HepG2 (cell line): ENCODE measurements around the gene ANO6. TPM values are rescaled to one million over a fixed set of nuclear protein-coding genes. Genes with fewer than 3 reads are reported as not detected.

ENCODE experiments used
- ATAC-seq: fragments of 200-7000 bp; cut with Tn5 transposase; 3 replicates; pipeline ENCODE4 v1.9.1; 2020; ENCODE audit warnings: mild to moderate bottlenecking, moderate library complexity
- BruUV-seq: library from RNA; stranded (reverse); fragments of 400-500 nt; replicated peaks from 2 replicates; lab custom pipeline; 2021; lab: Mats Ljungman, UMichigan
- CTCF ChIA-PET: fragments of 300-600 bp; formaldehyde crosslinking; extraction: SDS; loops from one replicate; lab custom pipeline; 2021; ENCODE audit warnings: low total read pairs, inconsistent platforms, low intra/inter-chr PET ratio; lab: Yijun Ruan, JAX
- POLR2A ChIA-PET: fragments of 350-600 bp; sonication (Branson Sonifier 250); formaldehyde crosslinking; loops from one replicate; lab custom pipeline; 2020; ENCODE audit warnings: antibody characterized with exemption, inconsistent platforms; lab: Yijun Ruan, JAX
- DNase-seq: peaks from one replicate; pipeline ENCODE4 v3.0.0-alpha.2; 2015; ENCODE audit warnings: low spot score
- FAIRE-seq: peaks from 3 replicates; lab custom pipeline; 2011; peaks lifted over from hg19 to GRCh38; lab: Jason Lieb, UNC
- H2AFZ ChIP-seq: one replicate; pipeline ENCODE4 v1.6.1; 2011; ENCODE audit warnings: low read length, inconsistent platforms
- H3K27ac ChIP-seq: fragments of 300-600 bp; 3 replicates; pipeline ENCODE4 v1.8.0; 2011; ENCODE audit warnings: mixed run types, mild to moderate bottlenecking, mixed read lengths, low read length, inconsistent platforms; ENCODE audit not compliant: insufficient read depth; ENCODE audit errors: extremely low read length
- H3K27me3 ChIP-seq, 2 experiments: fragments of 200-600 bp in 1 of 2; 2 replicates in 1 of 2; 3 replicates in 1 of 2; pipeline versions ENCODE4 v1.6.0 to v1.8.0; 2011; ENCODE audit warnings: low read length in 2 of 2, mild to moderate bottlenecking in 2 of 2, moderate library complexity in 2 of 2, inconsistent platforms in 1 of 2; ENCODE audit not compliant: insufficient read depth in 2 of 2, control insufficient read depth in 1 of 2
- H3K36me3 ChIP-seq, 2 experiments: fragments of 200-600 bp in 1 of 2; replicated peaks in 1 of 2; 2 replicates in 1 of 2; 3 replicates in 1 of 2; pipeline versions ENCODE4 v1.5.1 to v1.8.0; 2011; ENCODE audit warnings: low read length in 2 of 2, inconsistent platforms in 1 of 2; ENCODE audit not compliant: insufficient read depth in 2 of 2, control insufficient read depth in 1 of 2
- H3K4me1 ChIP-seq: 2 replicates; pipeline ENCODE4 v1.5.1; 2012; ENCODE audit warnings: low read length, inconsistent platforms; ENCODE audit not compliant: insufficient read depth
- H3K4me2 ChIP-seq: 2 replicates; pipeline ENCODE4 v1.6.0; 2011; ENCODE audit warnings: low read depth, low read length, inconsistent platforms
- H3K4me3 ChIP-seq, 3 experiments: fragments of 200-600 bp in 1 of 3; sonication (generic), shearing (Covaris generic) in 1 of 3; replicated peaks in 1 of 3; 2 replicates each; pipeline ENCODE4 v1.5.1; 2011 to 2016; ENCODE audit warnings: low read length in 3 of 3, inconsistent platforms in 2 of 3, low read depth in 2 of 3, mild to moderate bottlenecking in 2 of 3, control low read depth in 1 of 3, mixed read lengths in 1 of 3; ENCODE audit not compliant: insufficient read depth in 1 of 3
- H3K79me2 ChIP-seq: one replicate; pipeline ENCODE4 v1.6.1; 2011; ENCODE audit warnings: low read length, inconsistent platforms; ENCODE audit not compliant: insufficient read depth
- H3K9ac ChIP-seq: 2 replicates; pipeline ENCODE4 v1.6.0; 2011; ENCODE audit warnings: mild to moderate bottlenecking, low read depth, low read length, inconsistent platforms; ENCODE audit not compliant: insufficient read depth
- H3K9me3 ChIP-seq: 2 replicates; pipeline ENCODE4 v1.5.1; 2012; ENCODE audit warnings: mild to moderate bottlenecking, low read length
- H4K20me1 ChIP-seq: 2 replicates; pipeline ENCODE4 v1.6.0; 2011; ENCODE audit warnings: inconsistent platforms, mild to moderate bottlenecking, low read length, moderate library complexity; ENCODE audit not compliant: insufficient read depth
- HNF1A ChIP-seq, 2 experiments: sonication (generic) in 1 of 2; formaldehyde crosslinking in 1 of 2; IDR thresholded peaks; 2 replicates each; pipeline versions ENCODE4 v1.4.0 to v1.6.1; 2016 to 2020; ENCODE audit warnings: borderline replicate concordance in 1 of 2, low read depth in 1 of 2, mild to moderate bottlenecking in 1 of 2, missing genetic modification reagents in 1 of 2
- MXI1 ChIP-seq: IDR thresholded peaks from 3 replicates; pipeline ENCODE4 v1.6.1; 2012; ENCODE audit warnings: low read depth, low read length, inconsistent platforms, borderline replicate concordance
- NFE2 ChIP-seq: sonication (generic); formaldehyde crosslinking; IDR thresholded peaks from 2 replicates; pipeline ENCODE4 v1.4.0; 2020; ENCODE audit warnings: missing genetic modification reagents
- PAWR ChIP-seq: sonication (generic); formaldehyde crosslinking; IDR thresholded peaks from 2 replicates; pipeline ENCODE4 v1.4.0; 2020; ENCODE audit warnings: missing genetic modification reagents, mild to moderate bottlenecking, borderline replicate concordance
- SRSF9 ChIP-seq: fragments of 200-400 bp; formaldehyde crosslinking; IDR thresholded peaks from 2 replicates; pipeline ENCODE4 v1.6.1; 2018; ENCODE audit warnings: borderline replicate concordance, mild to moderate bottlenecking, low read depth, low read length; ENCODE audit not compliant: insufficient read depth, poor library complexity, severe bottlenecking
- THAP11 ChIP-seq: IDR thresholded peaks from 2 replicates; pipeline ENCODE4 v1.6.1; 2016; ENCODE audit warnings: missing biosample characterization, missing genetic modification reagents
- TRIM22 ChIP-seq: fragments of 450-650 bp; IDR thresholded peaks from 2 replicates; pipeline ENCODE4 v1.6.1; 2017
- ZNF138 ChIP-seq: sonication (generic); formaldehyde crosslinking; IDR thresholded peaks from 2 replicates; pipeline ENCODE4 v1.5.0; 2020; ENCODE audit warnings: mild to moderate bottlenecking, low read depth, missing genetic modification reagents
- ZNF430 ChIP-seq: sonication (generic); formaldehyde crosslinking; IDR thresholded peaks from 2 replicates; pipeline ENCODE4 v1.9.0; 2021; ENCODE audit warnings: mild to moderate bottlenecking, missing genetic modification reagents
- ZNF501 ChIP-seq: sonication (generic); formaldehyde crosslinking; IDR thresholded peaks from 2 replicates; pipeline ENCODE4 v1.5.1; 2020; ENCODE audit warnings: mild to moderate bottlenecking, moderate library complexity, missing genetic modification reagents
- WGBS: methylation state at CpG from one replicate; pipeline ENCODE4 v1.1.6; 2017; ENCODE audit warnings: low lambda C conversion rate; 5-methylcytosine and 5-hydroxymethylcytosine counted together
- in situ Hi-C: cut with HindIII; loops from 2 replicates; pipeline ENCODE4 v1.10.0; 2017; ENCODE audit warnings: low pct_unique_long_range_greater_than_20kb; ENCODE audit not compliant: extremely low pct_ligation_motif_present
- intact Hi-C: fragments of 100-400 bp; cut with micrococcal nuclease; formaldehyde crosslinking; loops from one replicate; pipeline ENCODE4 v1.10.0; 2022; ENCODE audit not compliant: unreplicated experiment
- polyA plus RNA-seq, 8 experiments: library from polyadenylated mRNA; depleted of rRNA in 3 of 8; stranded (reverse) in 7 of 8; unstranded in 1 of 8; fragments of >200 nt; fragmentation: Illumina TruSeq in 4 of 8; extraction: Trizol in 4 of 8; gene quantifications; 2 replicates each; pipeline versions ENCODE4 v1.2.1 to v1.2.3, GENCODE V29; 2011 to 2016; ENCODE audit warnings: low read depth in 4 of 8, missing spikeins in 1 of 8, mixed read lengths in 1 of 8; ENCODE audit not compliant: insufficient read depth in 1 of 8
- total RNA-seq, 5 experiments: library from RNA; depleted of rRNA; stranded (reverse); fragments of >200 nt; fragmentation: Illumina TruSeq; extraction: Trizol; gene quantifications; 2 replicates each; pipeline ENCODE4 v1.2.3, GENCODE V29; 2016; ENCODE audit warnings: low read depth in 1 of 5

Gene ANO6
- total and polyA plus RNA-seq, 2 of the 13 experiments (the other 11 are each of a cell fraction or from before 2014, with no cell fraction given), result 37.8 to 57.1 TPM

- H3K27ac ChIP-seq, result no peak overlapping the region
- H3K4me3 ChIP-seq, result no peak overlapping the region
- ChIA-PET CTCF (no interaction called here), POLR2A (no interaction called here)
- no peaks in the 10 kb centered on the region for H3K9me3 ChIP-seq
- FAIRE-seq (no peak), DNase-seq (no peak), ATAC-seq (no peak)
- in situ Hi-C loops (no loop called here), intact Hi-C loops (no loop called here)
- no peak overlapping the region for H2AFZ ChIP-seq
- H4K20me1 ChIP-seq, result no peaks in the 10 kb centered on the region
- no peak overlapping the region for H3K9ac ChIP-seq
- H3K79me2 ChIP-seq, result no peaks in the 10 kb centered on the region
- H3K4me2 ChIP-seq, result no peak overlapping the region
- WGBS, result 0% methylated on average over 1 of the region's 3 CpGs
- TF ChIP-seq THAP11 (CRISPR knock-in tag) (no peak), HNF1A (IDR thresholded peaks at IDR 0.05; ENCODE audit: low read depth) (no peak), HNF1A (CRISPR knock-in tag; IDR thresholded peaks at IDR 0.05; ENCODE audit: borderline replicate concordance) (no peak), ZNF501 (CRISPR knock-in tag) (no peak), MXI1 (no peak), ZNF138 (CRISPR knock-in tag) (no peak), PAWR (no peak), ZNF430 (CRISPR knock-in tag) (no peak), NFE2 (no peak), TRIM22 (no peak), SRSF9 (no peak)
- no peaks in the 10 kb centered on the region for H3K27me3 ChIP-seq
- no TSS peak for BruUV-seq
- H3K36me3 ChIP-seq, result no peaks in the 10 kb centered on the region
- H3K4me1 ChIP-seq, result no peaks in the 10 kb centered on the region
These were observed 257.7 kb downstream of the ANO6 start for GRCh38 chr12:45473636-45474035.
